GM19043 (cell line): ENCODE results near the gene C6orf89.

Source experiments
- ATAC-seq: cut with Tn5 transposase; IDR thresholded peaks from one replicate; pipeline ENCODE4 v1.9.1; 2021; ENCODE audit warnings: low read depth; ENCODE audit not compliant: unreplicated experiment

C6orf89 gene

GRCh38 chr6:36851626-36852025 is 34.1 kb upstream of the C6orf89 start:
- no peak for ATAC-seq

GRCh38 chr6:36852481-36853147 is 33.1 kb upstream of the C6orf89 start:
- no peak for ATAC-seq

- no peak for ATAC-seq
Measured at GRCh38 chr6:36853325-36853724, 32.4 kb upstream of the C6orf89 start.

GRCh38 chr6:36855750-36856149 is 30.0 kb upstream of the C6orf89 start:
- no peak for ATAC-seq

DNA sequence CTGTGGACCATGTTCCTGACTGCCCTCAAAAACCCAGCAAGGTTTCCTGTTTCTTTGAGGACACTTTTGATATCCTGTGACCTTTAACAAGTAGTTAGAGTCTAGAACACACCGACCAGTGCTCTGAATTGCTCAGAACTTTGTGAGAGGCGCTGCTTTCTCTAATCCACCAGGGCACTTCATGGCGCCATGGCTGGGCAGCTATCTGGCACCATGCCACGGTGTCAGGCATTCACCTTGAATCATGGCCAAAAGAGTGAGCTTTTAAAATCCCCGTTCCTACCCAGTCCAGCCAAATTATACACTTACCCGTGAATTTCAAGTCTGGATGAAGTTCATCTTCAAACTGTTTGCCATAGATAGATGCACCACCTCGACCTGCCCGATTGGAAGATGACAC is 29.5 kb upstream of the C6orf89 start:
- no peak for ATAC-seq

DNA sequence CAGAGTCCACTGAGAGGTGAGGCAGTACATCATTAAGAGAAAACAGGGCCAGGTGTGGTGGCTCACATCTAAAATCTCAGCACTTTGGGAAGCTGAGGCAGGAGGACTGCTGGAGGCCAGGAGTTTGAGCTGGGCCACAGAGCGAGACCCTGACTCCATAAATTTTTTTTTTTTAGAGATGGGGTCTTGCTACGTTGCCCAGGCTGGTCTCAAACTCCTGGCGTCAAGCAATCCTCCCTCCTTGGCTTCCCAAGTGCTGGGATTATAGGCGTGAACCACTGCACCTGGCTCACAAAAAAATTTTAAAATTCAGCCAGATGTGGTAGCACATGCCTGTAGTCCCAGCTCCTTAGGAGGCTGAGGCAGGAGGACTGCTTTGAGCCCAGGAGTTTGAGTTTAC is 28.4 kb upstream of the C6orf89 start:
- no peak for ATAC-seq

- ATAC-seq, result no peak
Measured at GRCh38 chr6:36858407-36858981, 27.3 kb upstream of the C6orf89 start.

GRCh38 chr6:36860126-36860525 is 25.6 kb upstream of the C6orf89 start:
- no peak for ATAC-seq

- ATAC-seq, result no peak
Measured at GRCh38 chr6:36862164-36862847, 23.4 kb upstream of the C6orf89 start.

- ATAC-seq, result no peak
Measured at GRCh38 chr6:36862848-36863382, 22.8 kb upstream of the C6orf89 start.

DNA sequence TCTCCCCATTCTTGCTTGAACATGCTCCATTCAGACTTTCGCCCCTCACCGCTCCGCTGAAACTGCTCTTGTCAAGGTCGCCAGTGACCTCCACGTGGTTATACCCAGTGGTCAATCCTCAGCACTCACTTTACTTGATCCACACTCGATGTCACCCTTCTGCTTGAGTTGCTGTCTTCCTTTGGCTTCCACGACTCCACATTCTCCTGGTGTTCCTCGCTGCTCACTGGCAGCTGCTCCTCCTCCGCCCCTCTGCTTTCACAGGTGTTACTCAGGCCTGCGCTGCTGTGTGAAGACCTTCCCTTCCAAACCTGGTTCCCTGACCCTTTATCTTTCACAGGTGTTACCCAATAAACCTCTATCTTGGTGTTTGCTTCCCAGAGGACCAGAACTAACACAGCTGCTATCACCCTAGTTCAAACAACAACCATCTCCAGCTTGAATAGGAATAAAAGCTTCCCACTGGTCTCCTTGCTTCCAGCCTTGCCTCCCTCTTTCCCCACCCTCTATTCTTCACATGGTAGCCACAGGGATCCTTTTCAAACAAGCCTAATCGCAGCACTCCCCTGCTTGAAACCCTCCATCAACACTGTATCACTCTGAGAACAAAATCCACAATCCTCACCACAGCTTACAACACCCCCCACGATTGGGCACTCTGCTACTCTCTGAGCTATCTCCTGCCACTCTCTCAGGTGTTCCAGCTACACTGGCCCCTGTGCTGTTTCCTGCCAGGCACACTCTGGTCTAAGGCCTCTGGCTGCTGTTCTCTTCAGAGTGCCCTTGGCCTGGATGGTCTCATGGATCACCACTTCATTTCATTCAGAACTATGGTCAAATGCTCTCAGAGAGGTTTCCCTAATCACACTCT is 21.8 kb upstream of the C6orf89 start:
- no peak for ATAC-seq

GRCh38 chr6:36865835-36866234 is 19.9 kb upstream of the C6orf89 start:
- ATAC-seq, result no peak

DNA sequence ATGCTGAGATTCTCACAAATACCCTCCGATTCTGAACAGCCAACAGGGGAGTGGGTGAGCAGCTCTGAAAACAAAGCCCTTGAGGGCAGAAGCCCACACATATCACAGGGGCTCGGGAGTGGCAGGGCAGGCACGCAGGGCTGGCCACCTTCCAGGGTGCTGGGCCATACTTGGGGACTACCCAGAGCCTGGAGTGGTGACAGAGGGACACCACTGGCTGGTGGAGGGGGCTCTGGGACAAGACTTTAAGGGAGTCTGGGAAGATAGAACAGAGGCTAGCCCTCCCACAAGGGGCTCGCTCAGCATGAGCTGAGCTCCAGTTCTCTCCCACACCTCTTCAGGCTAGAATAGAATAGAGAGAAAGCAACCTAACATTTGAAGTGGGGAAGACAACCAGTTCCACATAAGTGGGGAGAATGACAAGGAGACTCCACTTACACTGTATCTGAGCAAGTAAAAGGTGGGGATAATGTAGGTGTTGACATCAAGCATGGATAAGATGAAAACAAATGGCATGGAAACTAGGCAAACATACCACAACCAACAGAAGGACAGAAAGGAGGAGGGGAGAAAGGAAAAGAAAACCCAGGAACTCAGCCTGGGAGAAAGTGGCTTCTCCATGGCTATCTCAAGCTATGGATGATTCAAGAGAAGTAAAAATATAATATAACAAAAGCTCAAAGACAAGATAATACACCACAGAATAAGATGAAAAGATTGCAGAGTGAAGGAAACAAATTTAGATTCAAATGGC is 18.1 kb upstream of the C6orf89 start:
- ATAC-seq, result no peak

DNA sequence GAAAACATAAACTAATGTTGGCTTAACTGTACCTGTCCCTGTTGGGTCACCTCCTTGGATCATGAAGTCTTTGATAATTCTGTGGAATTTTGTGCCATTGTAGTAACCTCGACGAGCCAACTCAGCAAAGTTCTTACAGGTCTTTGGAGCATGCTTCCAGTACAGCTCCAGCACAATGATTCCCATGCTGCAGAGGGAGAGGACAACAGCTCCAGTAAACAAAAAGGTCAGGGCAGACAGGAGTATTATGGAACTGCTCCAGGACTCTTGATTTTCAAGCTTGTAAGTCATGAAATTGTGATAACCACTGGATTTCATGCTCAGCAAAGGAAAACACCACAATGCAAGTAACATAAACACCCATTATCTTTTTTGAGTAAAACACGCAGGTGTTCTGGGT is 14.1 kb upstream of the C6orf89 start:
- ATAC-seq, result no peak

- ATAC-seq, result no peak
Measured at GRCh38 chr6:36873115-36873514, 12.6 kb upstream of the C6orf89 start.

- ATAC-seq, result no peak
Measured at GRCh38 chr6:36873612-36874442, 11.9 kb upstream of the C6orf89 start.

DNA sequence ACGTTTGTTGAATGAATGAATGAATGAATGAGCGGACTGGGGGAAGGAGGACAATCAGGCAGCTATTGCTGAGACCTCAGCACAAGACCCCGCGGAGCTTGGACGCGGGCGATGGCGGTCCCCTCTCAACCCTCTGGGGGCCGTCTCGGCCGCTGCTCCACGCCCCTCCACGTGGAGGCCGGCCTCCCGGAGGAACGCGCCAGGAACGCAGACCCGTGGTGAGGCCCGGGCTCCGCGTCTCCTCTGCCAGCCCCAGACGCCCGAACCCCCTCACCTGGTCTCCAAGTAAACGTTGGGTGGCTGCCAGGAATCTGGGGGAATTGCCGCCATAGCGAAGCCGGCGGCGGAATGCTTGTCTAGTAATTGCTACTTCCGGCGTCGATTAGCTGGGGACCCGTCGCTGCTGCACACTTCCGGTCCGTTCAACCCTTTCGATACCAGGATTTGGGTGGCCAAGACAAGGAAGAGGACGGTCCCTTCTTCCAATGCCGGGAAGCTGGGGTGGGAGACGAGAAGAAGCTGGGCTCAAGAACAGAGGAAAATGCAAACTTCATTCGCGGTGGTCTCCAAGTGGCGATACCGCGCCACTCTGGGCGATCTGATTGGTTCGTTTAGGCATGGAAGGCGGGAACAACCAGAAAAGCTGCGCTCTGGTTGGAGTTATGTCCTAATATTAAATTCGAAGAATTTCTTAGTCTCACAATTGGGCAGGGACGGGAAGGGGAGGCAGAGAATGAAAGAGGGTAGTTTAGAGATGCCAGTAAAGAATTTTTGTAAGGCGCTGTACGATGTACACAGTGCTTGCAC is 11.1 kb upstream of the C6orf89 start, which contains the start of gene PPIL1:
PPIL1 (minus strand) TSS at position 361 of the 807 bp plus-strand sequence; CDS start at position 330, 31 bp downstream.
- peak; percentile 83 for ATAC-seq

DNA sequence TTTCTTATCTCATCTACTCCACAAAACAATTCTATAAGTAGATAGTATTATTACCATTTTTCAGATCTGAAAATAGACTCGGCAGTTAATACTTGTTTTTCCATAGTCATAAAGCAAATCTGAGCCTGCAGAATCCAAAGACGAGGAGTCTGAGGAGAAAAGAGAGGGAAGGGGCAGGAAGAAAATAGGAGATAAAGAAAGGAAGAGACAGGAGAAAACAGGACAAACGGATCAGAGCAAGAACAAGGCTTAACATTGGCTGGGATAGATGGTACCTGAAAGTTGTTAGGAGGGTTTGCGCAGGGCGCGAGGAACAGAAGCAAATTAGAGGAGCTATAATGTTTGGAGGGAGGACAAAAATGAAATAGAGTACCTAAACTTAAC is 10.5 kb upstream of the C6orf89 start:
- ATAC-seq, result no peak
